A549 (cell line): ENCODE measurements around the gene LCE2B.
"Not testable (repeated sequence)": the region's sequence is repeated elsewhere in the genome, so short reads cannot be mapped to it uniquely, and the experiment has no call there.

Experiments
- CHD2 ChIP-seq: fragments of 150-350 bp; IDR thresholded peaks from 2 replicates; pipeline ENCODE4 v1.6.1; 2014; ENCODE audit warnings: low read length; ENCODE audit not compliant: partially characterized antibody
- CHD4 ChIP-seq: fragments of 200-600 bp; sonication (generic); IDR thresholded peaks from 2 replicates; pipeline ENCODE4 v1.6.1; 2016; ENCODE audit warnings: antibody characterized with exemption, mild to moderate bottlenecking, borderline replicate concordance
- FOXS1 ChIP-seq: fragments of 250-450 bp; sonication (Bioruptor Pico); IDR thresholded peaks from 2 replicates; pipeline ENCODE4 v1.5.0; 2020; ENCODE audit warnings: mild to moderate bottlenecking, moderate library complexity
- JUN ChIP-seq, 2 experiments: fragments of >200 bp; sonication (Bioruptor Twin); formaldehyde crosslinking; IDR thresholded peaks; 2 replicates in 1 of 2; 3 replicates in 1 of 2; pipeline ENCODE4 v1.6.1; 2016 to 2017
- MYC ChIP-seq: IDR thresholded peaks from 2 replicates; pipeline ENCODE4 v1.6.1; 2012; ENCODE audit warnings: mild to moderate bottlenecking, inconsistent platforms, low read length, improper control_type of control experiment, borderline replicate concordance
- PHF8 ChIP-seq: fragments of 200-600 bp; sonication (generic); IDR thresholded peaks from 2 replicates; pipeline ENCODE4 v1.6.1; 2016; ENCODE audit warnings: low read depth, mild to moderate bottlenecking, antibody characterized with exemption, moderate library complexity, borderline replicate concordance
- POLR2A ChIP-seq: IDR thresholded peaks from 2 replicates; pipeline ENCODE4 v1.6.1; 2012; ENCODE audit warnings: mild to moderate bottlenecking, low read length
- POLR2AphosphoS2 ChIP-seq: conservative IDR thresholded peaks from 2 replicates; pipeline ENCODE4 v1.6.1; 2012; ENCODE audit warnings: low read length, improper control_type of control experiment, inconsistent platforms
- RAD21 ChIP-seq, 2 experiments: fragments of >200 bp in 1 of 2; sonication (Bioruptor Twin) in 1 of 2; formaldehyde crosslinking in 1 of 2; IDR thresholded peaks in 1 of 2; conservative IDR thresholded peaks in 1 of 2; 2 replicates in 1 of 2; 3 replicates in 1 of 2; pipeline ENCODE4 v1.6.1; 2012 to 2018; ENCODE audit warnings: inconsistent platforms in 1 of 2
- TF ChIP-seq, protein P1 (sequence below): fragments of >200 bp; sonication (Bioruptor Twin); formaldehyde crosslinking; IDR thresholded peaks from 3 replicates; pipeline ENCODE4 v1.5.1; 2016
- TF ChIP-seq, protein P2 (sequence below): IDR thresholded peaks from 2 replicates; pipeline ENCODE4 v1.6.1; 2012; ENCODE audit warnings: low read depth, borderline replicate concordance

DNA sequence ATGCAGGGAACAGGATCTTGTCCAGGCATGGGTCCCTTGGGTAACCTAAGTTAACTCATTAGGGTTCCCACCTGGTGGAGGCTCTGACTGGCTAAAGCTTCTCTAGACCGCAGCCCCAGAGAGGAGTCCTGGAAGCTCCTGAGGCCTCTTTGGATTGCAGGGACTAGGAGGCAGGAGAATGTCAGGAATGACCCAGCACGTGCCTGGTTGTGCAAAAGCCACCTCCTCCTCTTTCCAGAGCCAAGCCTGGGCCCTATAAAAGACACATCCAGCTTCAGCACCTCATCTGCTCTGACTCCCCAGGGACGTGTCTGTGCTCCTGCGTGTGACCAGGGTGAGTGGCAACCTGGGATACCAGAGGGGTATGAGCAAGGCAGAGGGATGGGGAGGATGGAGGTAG is at the start of gene LCE2B:
- TF ChIP-seq POLR2AphosphoS2; CHD2; RAD21 (conservative IDR thresholded peaks at IDR 0.05 in 1 of 2, IDR thresholded peaks at IDR 0.05 in 1 of 2); PHF8; MYC; CHD4; POLR2A; JUN (IDR thresholded peaks at IDR 0.05); FOXS1: not testable (repeated sequence)
- TF ChIP-seq, protein P1, sequence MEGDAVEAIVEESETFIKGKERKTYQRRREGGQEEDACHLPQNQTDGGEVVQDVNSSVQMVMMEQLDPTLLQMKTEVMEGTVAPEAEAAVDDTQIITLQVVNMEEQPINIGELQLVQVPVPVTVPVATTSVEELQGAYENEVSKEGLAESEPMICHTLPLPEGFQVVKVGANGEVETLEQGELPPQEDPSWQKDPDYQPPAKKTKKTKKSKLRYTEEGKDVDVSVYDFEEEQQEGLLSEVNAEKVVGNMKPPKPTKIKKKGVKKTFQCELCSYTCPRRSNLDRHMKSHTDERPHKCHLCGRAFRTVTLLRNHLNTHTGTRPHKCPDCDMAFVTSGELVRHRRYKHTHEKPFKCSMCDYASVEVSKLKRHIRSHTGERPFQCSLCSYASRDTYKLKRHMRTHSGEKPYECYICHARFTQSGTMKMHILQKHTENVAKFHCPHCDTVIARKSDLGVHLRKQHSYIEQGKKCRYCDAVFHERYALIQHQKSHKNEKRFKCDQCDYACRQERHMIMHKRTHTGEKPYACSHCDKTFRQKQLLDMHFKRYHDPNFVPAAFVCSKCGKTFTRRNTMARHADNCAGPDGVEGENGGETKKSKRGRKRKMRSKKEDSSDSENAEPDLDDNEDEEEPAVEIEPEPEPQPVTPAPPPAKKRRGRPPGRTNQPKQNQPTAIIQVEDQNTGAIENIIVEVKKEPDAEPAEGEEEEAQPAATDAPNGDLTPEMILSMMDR = not testable (repeated sequence)
- TF ChIP-seq, protein P2, sequence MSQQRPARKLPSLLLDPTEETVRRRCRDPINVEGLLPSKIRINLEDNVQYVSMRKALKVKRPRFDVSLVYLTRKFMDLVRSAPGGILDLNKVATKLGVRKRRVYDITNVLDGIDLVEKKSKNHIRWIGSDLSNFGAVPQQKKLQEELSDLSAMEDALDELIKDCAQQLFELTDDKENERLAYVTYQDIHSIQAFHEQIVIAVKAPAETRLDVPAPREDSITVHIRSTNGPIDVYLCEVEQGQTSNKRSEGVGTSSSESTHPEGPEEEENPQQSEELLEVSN = not testable (repeated sequence)
